ENCODE data around the gene BAMBI.

The BAMBI gene

GRCh38 chr10:28709001-28709710 is 31.8 kb downstream of the BAMBI start:
- DNase-seq, result no peak

- no peak for DNase-seq
Measured at GRCh38 chr10:28710202-28710886, 33.0 kb downstream of the BAMBI start.

- no peak for DNase-seq
Measured at GRCh38 chr10:28711041-28711440, 33.7 kb downstream of the BAMBI start.

DNA sequence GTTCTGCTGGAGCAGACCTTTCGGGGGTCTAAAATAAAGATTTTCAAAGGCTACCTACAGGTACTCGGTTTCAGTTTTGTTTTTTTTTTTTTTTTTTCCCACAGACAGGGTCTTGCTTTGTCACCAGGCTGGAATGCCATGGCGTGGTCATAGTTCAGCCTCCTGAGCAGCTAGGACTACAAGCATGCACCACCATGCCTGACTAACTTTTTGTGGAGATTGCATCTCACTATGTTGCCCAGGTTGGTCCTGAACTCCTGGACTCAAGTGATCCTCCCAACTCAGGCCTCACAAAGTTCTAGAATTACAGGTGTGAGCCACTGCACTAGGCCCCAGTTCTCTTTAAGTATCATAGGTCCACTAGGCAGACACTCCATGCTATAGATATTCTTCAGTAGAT is 34.5 kb downstream of the BAMBI start:
- no peak for DNase-seq

DNA sequence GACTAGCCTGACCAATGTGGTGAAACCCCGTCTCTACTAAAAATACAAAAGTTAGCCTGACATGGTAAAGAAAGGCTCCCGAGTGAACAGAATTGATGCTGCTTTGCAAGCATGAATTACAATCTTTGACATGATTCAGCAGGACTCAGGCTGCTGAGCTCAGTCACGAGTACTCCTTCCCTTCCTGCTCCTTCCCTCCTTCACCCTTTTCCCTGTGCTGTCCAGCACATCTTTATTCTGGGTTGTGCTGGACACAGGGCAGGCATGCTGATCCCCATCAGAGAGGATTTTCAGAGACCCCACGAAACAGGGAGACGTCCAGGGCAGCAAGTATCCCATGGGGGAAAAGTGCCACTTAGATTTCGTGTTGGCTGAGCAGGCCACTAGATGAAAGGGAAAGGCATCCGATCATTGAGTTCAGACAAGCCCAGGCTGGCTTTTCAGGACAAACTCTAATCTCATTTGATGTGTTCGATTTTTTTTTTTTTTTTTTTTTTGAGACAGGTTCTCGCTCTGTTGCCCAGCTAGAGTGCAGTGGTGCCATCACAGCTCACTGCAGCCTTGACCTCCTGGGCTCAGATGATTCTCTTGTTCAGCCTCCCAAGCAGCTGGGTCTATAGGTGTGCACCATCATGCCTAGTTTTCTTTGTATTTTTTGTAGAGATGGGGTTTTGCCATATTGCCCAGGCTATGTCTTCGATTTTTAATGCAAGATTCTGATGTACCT is 36.5 kb downstream of the BAMBI start:
- no peak for DNase-seq

DNA sequence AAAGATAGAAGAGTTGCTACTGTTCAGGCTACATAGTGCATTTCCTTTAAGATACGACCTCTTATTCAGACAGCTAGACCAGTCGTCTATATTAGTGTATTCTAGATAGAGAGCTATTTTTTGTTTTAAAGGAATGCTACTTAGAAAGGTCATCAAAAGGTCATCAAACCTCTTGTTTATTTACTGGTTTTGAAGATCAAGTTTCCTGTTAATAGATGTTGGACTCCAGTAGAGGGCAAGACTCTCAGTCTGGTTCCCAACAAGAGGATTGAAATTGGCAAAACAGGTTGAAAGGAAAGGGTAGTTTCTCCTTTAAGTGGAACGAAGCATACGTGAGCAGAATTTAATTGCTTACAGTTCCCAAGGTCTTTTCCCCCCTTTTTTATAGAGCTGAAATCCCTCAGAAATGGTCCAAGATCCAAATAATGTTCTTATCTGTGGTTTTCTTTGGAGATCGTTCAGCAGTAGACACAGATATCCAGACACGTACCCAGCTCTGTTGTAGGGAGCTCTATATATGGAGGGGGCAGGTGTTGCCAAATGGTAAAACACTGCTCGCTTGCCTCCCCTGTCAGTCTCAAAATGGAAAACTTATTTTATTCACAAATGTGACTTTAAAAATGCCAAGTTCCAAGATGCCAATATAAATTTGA is 37.2 kb downstream of the BAMBI start:
- DNase-seq, result no peak

DNA sequence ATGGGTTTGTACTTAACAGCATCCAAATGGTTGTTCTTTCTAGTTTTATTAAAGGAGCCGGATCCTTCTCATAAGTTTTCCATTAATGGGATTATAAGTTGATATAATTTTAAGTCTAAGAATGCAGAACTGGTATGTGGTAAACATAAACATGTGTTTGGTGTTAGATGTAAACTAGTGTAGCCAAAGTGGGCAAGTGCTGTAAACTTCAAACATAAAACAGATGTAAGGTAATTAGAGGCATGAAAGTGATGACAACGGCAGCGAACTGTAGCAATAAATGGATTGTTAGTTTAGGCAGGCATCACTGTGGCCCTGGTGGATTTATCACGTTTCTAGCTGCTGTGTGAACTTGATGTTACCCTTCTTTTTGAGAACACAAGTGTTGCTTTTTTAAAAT is 37.9 kb downstream of the BAMBI start:
- DNase-seq, result no peak

GRCh38 chr10:28715757-28716156 is 38.4 kb downstream of the BAMBI start:
- DNase-seq, result no peak

GRCh38 chr10:28716748-28717147 is 39.4 kb downstream of the BAMBI start:
- DNase-seq, result no peak

DNA sequence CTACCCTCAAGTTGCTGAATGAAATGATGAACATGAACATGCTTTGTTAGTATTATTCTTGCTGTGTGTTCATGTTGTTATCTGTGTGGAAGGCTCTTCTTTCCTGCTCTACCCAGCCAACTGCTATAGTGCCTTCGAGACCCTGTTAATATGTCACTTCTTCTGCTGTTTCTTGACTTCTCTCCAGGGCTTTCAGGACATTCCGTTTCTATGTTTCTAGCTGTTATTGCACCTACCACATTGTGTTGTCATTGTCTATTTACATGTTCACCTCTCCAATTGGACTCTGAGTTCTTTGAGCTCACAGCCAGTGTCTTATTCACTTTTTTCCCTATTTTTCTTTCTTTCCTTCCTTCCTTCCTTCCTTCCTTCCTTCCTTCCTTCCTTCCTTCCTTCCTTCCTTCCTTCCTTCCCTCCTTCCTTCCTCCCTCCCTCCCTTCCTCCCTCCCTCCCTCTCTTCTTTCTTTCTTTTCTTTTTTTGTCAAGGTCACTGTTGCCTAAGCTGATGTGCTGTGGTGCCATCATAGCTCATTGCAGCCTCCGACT is 40.4 kb downstream of the BAMBI start:
- no peak for DNase-seq

GRCh38 chr10:28719789-28720436 is 42.6 kb downstream of the BAMBI start:
- DNase-seq, result no peak

GRCh38 chr10:28721318-28721951 is 44.1 kb downstream of the BAMBI start:
- DNase-seq, result no peak

DNA sequence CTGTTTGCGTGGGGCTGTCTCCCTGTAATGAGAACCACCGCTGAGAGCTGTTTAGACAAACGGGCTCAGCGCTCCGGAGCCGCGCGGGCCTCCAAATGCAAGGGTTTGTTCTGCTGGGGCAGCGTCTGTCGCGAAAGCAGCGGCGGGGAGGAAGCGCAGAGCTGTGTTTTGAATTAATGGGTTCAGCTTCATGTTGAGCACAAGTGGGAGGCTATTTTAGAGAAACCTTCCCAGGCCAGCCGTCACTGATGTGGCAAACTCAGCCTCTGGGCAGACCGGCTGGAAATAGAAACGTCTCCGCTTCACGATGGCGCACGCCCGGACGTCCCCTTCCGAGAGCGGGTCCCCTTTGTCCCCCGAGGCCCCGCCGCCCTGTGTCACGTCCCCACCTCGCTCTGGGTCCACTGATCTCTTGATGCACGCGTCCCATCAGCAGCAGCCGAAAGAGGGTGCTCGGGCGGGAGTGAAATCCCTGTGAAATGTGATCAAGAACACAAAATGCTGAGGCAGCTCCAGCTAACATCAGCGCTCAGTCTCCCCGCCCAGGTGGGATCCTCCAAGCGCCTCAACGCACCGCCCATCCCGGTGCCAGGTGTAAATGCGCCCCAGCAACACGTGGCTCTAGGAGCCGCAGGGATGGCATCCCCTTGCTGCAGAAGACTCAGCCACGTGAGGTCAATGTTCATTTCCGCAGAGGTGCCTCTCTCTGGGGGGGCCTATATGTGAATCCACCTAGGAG is 44.9 kb downstream of the BAMBI start:
- no peak for DNase-seq

DNA sequence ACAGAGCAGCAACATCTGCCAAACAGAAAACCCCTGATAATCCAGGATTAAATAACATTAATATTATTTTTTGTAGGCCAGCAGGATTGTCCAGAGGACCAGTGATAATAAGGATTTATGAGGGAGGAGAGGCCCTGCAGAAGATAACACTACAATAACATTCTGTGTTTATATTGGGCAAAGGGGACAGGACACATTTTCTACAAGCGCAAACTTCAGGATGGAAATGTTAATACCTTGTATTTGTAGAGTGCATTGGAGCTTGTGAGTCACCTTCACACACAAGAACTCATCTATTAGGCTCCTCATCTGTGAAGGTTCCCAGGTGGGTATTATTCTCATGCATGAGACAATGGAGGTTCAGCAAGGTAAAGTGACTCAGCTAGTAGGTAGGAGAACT is 51.0 kb downstream of the BAMBI start:
- no peak for DNase-seq

GRCh38 chr10:28730031-28730778 is 52.9 kb downstream of the BAMBI start:
- DNase-seq, result no peak

GRCh38 chr10:28732091-28732490 is 54.8 kb downstream of the BAMBI start:
- no peak for DNase-seq
